CD4-positive, CD25-positive, alpha-beta regulatory T cell (primary cell): ENCODE data around the gene NCOA3. TPM values are rescaled to one million over a fixed set of nuclear protein-coding genes. Genes with fewer than 3 reads are reported as not detected.
"Not testable (repeated sequence)": the region's sequence is repeated elsewhere in the genome, so short reads cannot be mapped to it uniquely, and the experiment has no call there.

ENCODE experiments used
- ATAC-seq, 2 donors: fragments of 150-1000 bp; cut with Tn5 transposase; one replicate each; pipeline ENCODE4 v1.10.0; 2021; ENCODE audit warnings: low read depth in 2 of 2, moderate number of reproducible peaks in 2 of 2, moderate library complexity in 1 of 2
- DNase-seq, 3 donors: peaks; one replicate each; pipeline versions ENCODE4 v3.0.0 to v3.0.0-alpha.2; 2012 to 2022; ENCODE audit warnings: mixed read lengths in 1 of 3
- H3K27ac ChIP-seq: one replicate; pipeline ENCODE4 v1.7.0; 2013; ENCODE audit warnings: mild to moderate bottlenecking, low read length; ENCODE audit not compliant: insufficient read depth, poor library complexity, severe bottlenecking
- H3K27me3 ChIP-seq: one replicate; pipeline ENCODE4 v1.7.0; 2013; ENCODE audit warnings: low read length; ENCODE audit not compliant: control insufficient read depth, insufficient read depth
- H3K36me3 ChIP-seq: one replicate; pipeline ENCODE4 v1.7.0; 2013; ENCODE audit warnings: mild to moderate bottlenecking, low read length, moderate library complexity; ENCODE audit not compliant: control insufficient read depth, insufficient read depth
- H3K4me1 ChIP-seq: 2 replicates; pipeline ENCODE4 v1.7.0; 2013; ENCODE audit warnings: mild to moderate bottlenecking, low read length; ENCODE audit not compliant: insufficient read depth, control insufficient read depth, poor library complexity, severe bottlenecking
- H3K4me3 ChIP-seq: one replicate; pipeline ENCODE4 v1.7.0; 2013; ENCODE audit warnings: low read depth, mild to moderate bottlenecking, low read length, moderate library complexity
- H3K9me3 ChIP-seq, 2 experiments: 1 replicate in 1 of 2; 2 replicates in 1 of 2; pipeline ENCODE4 v1.7.0; 2013; ENCODE audit warnings: low read length in 2 of 2, mild to moderate bottlenecking in 1 of 2, moderate library complexity in 1 of 2; ENCODE audit not compliant: control insufficient read depth in 2 of 2
- H3K27ac Mint-ChIP-seq, 3 donors: one replicate each; pipeline ENCODE4 v1.8.0; 2020 to 2022; ENCODE audit warnings: mild to moderate bottlenecking in 3 of 3, mixed read lengths in 3 of 3, moderate library complexity in 2 of 3
- H3K27me3 Mint-ChIP-seq: one replicate; pipeline ENCODE4 v1.8.0; 2022; ENCODE audit warnings: mild to moderate bottlenecking, mixed read lengths
- H3K36me3 Mint-ChIP-seq: one replicate; pipeline ENCODE4 v1.8.0; 2020; ENCODE audit warnings: mixed read lengths
- H3K4me1 Mint-ChIP-seq, 4 donors: one replicate each; pipeline ENCODE4 v1.8.0; 2020 to 2022; ENCODE audit warnings: mixed read lengths in 4 of 4, mild to moderate bottlenecking in 1 of 4
- H3K4me3 Mint-ChIP-seq, 4 donors: one replicate each; pipeline ENCODE4 v1.8.0; 2020 to 2022; ENCODE audit warnings: mild to moderate bottlenecking in 4 of 4, mixed read lengths in 4 of 4, moderate library complexity in 3 of 4
- H3K9me3 Mint-ChIP-seq, 7 donors: one replicate each; pipeline ENCODE4 v1.8.0; 2020 to 2022; ENCODE audit warnings: mixed read lengths in 7 of 7, mild to moderate bottlenecking in 3 of 7, moderate library complexity in 2 of 7
- polyA plus RNA-seq, 4 donors: library from polyadenylated mRNA; unstranded; fragments of 300-500 nt; fragmentation: Illumina TruSeq; gene quantifications; one replicate each; pipeline ENCODE4 v1.2.3, GENCODE V29; 2021
- total RNA-seq: library from RNA; stranded (reverse); gene quantifications from one replicate; pipeline ENCODE4 v1.2.3, GENCODE V29; 2022

NCOA3 gene
- total and polyA plus RNA-seq, 5 donors from 2014 or later = 21.4 to 86.6 (median 26.0) TPM

DNA sequence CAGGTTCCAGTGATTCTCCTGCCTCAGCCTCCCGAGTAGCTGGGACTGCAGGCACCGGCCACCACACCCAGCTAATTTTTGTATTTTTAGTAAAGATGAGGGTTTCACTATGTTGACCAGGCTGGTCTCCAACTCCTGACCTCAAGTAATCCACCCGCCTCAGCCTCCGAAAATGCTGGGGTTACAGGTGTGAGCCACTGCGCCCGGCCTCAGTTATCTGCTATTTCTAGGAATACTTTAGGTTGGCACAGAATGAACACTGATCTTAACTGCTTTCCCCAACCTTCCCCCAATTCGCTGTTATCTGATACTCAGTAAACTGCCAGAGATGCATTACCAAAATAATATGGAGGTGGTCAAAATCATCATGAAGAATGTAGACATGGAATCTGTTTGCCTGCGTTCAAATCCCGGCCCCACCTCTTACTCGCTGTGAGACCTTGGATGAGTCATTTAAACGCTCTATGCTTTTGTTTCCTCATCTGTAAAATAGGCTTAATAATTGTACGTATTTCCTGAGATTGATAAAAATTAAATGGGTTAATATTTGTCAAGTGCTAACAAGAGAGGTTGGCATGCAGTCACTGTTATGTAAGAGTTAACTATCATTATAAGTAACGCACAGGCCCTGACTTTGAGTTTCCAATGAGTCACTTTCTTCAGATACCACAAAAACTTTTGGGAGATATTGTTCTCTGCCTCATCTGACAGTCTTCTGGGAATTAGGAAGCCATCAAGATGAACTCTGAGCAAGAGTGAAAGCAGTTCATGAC, 44.5 kb upstream of the NCOA3 start:
- H3K4me3 Mint-ChIP-seq = no peak overlapping the region
- H3K4me1 Mint-ChIP-seq = peaks cover 5 to 8% (median 6%) of the 10 kb centered on the region in 4 donors
- H3K27ac Mint-ChIP-seq = no peak overlapping the region
- H3K27ac ChIP-seq = no peak overlapping the region
- no peaks in the 10 kb centered on the region for H3K9me3 Mint-ChIP-seq
- H3K36me3 Mint-ChIP-seq = peaks cover 3% of the 10 kb centered on the region
- ATAC-seq = peak in 1 of 2 donors; percentile 34
- H3K36me3 ChIP-seq = no peaks in the 10 kb centered on the region
- H3K4me1 ChIP-seq = no peaks in the 10 kb centered on the region
- H3K9me3 ChIP-seq = no peaks in the 10 kb centered on the region
- no peaks in the 10 kb centered on the region for H3K27me3 ChIP-seq
- no peak overlapping the region for H3K4me3 ChIP-seq
- H3K27me3 Mint-ChIP-seq = no peaks in the 10 kb centered on the region
- peak in 1 of 3 donors; percentile 53 for DNase-seq

- not testable (repeated sequence) for H3K4me1 ChIP-seq, H3K4me3 ChIP-seq, H3K36me3 ChIP-seq, H3K36me3 Mint-ChIP-seq, ATAC-seq, H3K27ac ChIP-seq, H3K4me3 Mint-ChIP-seq, H3K4me1 Mint-ChIP-seq, H3K9me3 Mint-ChIP-seq, H3K27me3 ChIP-seq, H3K9me3 ChIP-seq, H3K27ac Mint-ChIP-seq, DNase-seq, H3K27me3 Mint-ChIP-seq
Observed at GRCh38 chr20:47458280-47459050, 43.2 kb upstream of the NCOA3 start.

DNA sequence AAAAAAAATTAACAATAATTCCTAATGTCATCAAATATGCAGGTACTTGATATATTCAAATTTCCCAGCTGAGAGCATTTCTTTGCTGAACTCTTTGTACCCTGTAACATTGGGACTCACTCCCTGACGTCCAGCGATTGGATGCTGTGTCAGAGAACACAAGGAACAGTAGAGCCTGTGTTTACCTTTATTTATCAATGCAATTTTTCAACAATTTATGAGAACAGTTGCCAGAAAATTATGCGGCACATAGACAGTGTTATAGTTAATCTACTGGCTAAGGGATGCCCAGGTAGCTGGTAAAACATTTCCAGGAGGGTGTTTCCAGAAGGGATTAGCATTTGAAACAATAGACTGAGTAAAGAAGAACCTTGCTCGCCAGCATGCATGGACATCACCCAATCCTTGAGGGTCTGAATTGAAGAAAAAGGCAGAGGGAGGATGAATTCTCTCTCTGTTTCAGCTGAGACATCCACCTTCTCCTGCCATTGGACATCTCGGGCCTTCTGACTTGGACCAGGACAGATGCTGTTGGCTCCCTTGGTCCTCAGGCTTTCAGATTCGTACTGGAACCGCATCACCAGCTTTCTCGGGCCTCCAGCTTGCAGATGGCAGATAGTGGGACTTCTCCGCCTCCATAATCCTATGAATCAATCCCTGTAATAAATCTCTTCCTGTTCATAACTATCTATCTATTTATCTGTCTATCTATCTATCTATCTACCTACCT, 42.2 kb upstream of the NCOA3 start:
- ATAC-seq = no peak
- Mint-ChIP-seq H3K9me3 (no peaks in the 10 kb centered on the region), H3K27ac (no peak overlapping the region), H3K36me3 (peaks cover 3% of the 10 kb centered on the region), H3K4me3 (no peak overlapping the region), H3K27me3 (no peaks in the 10 kb centered on the region), H3K4me1 (peaks cover 0 to 8% (median 6%) of the 10 kb centered on the region in 4 donors)
- no peak for DNase-seq
- Histone ChIP-seq H3K4me3 (no peak overlapping the region), H3K4me1 (no peaks in the 10 kb centered on the region), H3K9me3 (no peaks in the 10 kb centered on the region), H3K36me3 (no peaks in the 10 kb centered on the region), H3K27me3 (no peaks in the 10 kb centered on the region), H3K27ac (no peak overlapping the region)

- not testable (repeated sequence) for H3K4me3 Mint-ChIP-seq, H3K27ac ChIP-seq, DNase-seq, H3K4me3 ChIP-seq, H3K4me1 ChIP-seq, H3K36me3 ChIP-seq, H3K36me3 Mint-ChIP-seq, H3K9me3 ChIP-seq, H3K27me3 ChIP-seq, H3K9me3 Mint-ChIP-seq, H3K4me1 Mint-ChIP-seq, H3K27me3 Mint-ChIP-seq, ATAC-seq, H3K27ac Mint-ChIP-seq
Observed at GRCh38 chr20:47460761-47461112, 41.0 kb upstream of the NCOA3 start.

DNA sequence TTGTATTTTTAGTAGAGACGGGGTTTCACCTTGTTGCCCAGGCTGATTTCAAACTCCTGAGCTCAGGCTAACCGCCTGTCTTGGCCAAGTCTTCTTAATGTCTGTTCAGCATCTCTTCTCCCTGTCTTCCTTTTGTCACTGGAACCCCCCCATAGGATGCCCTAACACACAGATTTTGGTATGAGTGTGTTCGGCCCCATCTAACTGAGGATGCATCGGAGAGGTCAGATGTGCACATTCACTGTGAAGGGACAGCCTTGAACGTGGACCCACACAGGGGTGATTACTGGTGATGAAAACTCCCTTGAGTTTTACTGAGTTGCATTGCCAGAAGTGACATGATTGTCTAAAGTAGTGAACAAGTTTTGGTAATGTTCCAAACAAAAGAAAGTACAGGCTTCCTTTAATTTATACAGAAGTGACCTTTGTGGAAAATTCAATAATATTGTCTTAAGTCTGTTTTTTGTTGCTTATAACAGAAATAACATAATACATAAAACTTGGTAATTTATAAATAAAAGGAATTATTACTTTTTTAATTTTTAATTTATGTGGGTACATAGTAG, 40.5 kb upstream of the NCOA3 start:
- peaks cover 0 to 8% (median 6%) of the 10 kb centered on the region in 4 donors for H3K4me1 Mint-ChIP-seq
- Histone ChIP-seq H3K4me1 (no peaks in the 10 kb centered on the region), H3K27me3 (no peaks in the 10 kb centered on the region), H3K27ac (no peak overlapping the region), H3K9me3 (no peaks in the 10 kb centered on the region), H3K4me3 (no peak overlapping the region), H3K36me3 (no peaks in the 10 kb centered on the region)
- H3K4me3 Mint-ChIP-seq = no peak overlapping the region
- H3K27me3 Mint-ChIP-seq = no peaks in the 10 kb centered on the region
- no peaks in the 10 kb centered on the region for H3K9me3 Mint-ChIP-seq
- DNase-seq (no peak), ATAC-seq (no peak)
- peaks cover 3% of the 10 kb centered on the region for H3K36me3 Mint-ChIP-seq
- H3K27ac Mint-ChIP-seq = no peak overlapping the region

DNA sequence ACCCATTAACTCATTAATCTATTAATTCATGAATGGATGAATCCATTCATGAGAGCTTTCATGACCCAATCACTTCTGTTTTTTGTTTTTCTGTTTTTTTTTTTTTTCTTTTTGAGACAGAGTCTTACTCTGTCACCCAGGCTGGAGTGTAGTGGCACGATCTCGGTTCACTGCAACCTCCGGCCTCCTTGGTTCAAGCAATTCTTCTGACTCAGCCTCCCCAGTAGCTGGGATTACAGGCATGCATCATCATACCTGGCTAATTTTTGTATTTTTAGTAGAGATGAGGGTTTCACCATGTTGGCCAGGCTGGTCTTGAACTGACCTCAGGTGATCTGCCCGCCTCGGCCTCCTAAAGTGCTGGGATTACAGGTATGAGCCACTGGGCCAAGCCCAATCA, 39.8 kb upstream of the NCOA3 start:
- H3K27ac ChIP-seq, DNase-seq, H3K4me3 ChIP-seq, H3K27me3 Mint-ChIP-seq, H3K9me3 ChIP-seq, H3K4me1 ChIP-seq, H3K4me1 Mint-ChIP-seq, H3K36me3 Mint-ChIP-seq, H3K36me3 ChIP-seq, H3K4me3 Mint-ChIP-seq, ATAC-seq, H3K27me3 ChIP-seq, H3K27ac Mint-ChIP-seq, H3K9me3 Mint-ChIP-seq: not testable (repeated sequence)

GRCh38 chr20:47464380-47465101, 37.1 kb upstream of the NCOA3 start:
- no peak overlapping the region for H3K27ac ChIP-seq
- no peak overlapping the region for H3K4me3 ChIP-seq
- Mint-ChIP-seq H3K27me3 (no peaks in the 10 kb centered on the region), H3K36me3 (no peaks in the 10 kb centered on the region), H3K9me3 (no peaks in the 10 kb centered on the region), H3K4me3 (no peak overlapping the region), H3K27ac (no peak overlapping the region), H3K4me1 (peaks cover 0 to 5% (median 1%) of the 10 kb centered on the region in 4 donors)
- H3K27me3 ChIP-seq = no peaks in the 10 kb centered on the region
- H3K9me3 ChIP-seq = no peaks in the 10 kb centered on the region
- no peaks in the 10 kb centered on the region for H3K36me3 ChIP-seq
- DNase-seq = no peak
- ATAC-seq = no peak
- H3K4me1 ChIP-seq = no peaks in the 10 kb centered on the region
